ENCODE measurements around the gene PTPRZ1.

GRCh38 chr7:121831351-121831750, 41.6 kb upstream of the PTPRZ1 start:
- TF ChIP-seq POLR2AphosphoS5 (IDR thresholded peaks at IDR 0.05; ENCODE audit: insufficient read depth in 1 of 2, low read depth in 1 of 2) (no peak), CTCF (IDR thresholded peaks at IDR 0.05) (no peak)

All from vagina (tissue), 2 donors.